Coronary artery (tissue), 2 donors: ENCODE measurements around the gene BLOC1S4.
A peak's percentile ranks its signal among the peaks of the same experiment; 100 is the strongest.
"Not testable (repeated sequence)": the region's sequence is repeated elsewhere in the genome, so short reads cannot be mapped to it uniquely, and the experiment has no call there.

ENCODE experiments used
- DNase-seq: peaks from one replicate; pipeline ENCODE4 v3.0.0-alpha.2; 2017; ENCODE audit warnings: low spot score
- H3K27ac ChIP-seq, 2 donors: fragments of 200-600 bp; sonication (generic); one replicate each; pipeline ENCODE4 v1.5.1; 2016 to 2019
- H3K4me3 ChIP-seq: fragments of 200-600 bp; sonication (generic); 2 replicates; pipeline ENCODE4 v1.5.1; 2016; ENCODE audit warnings: mild to moderate bottlenecking, moderate library complexity
- CTCF ChIP-seq: fragments of 200-600 bp; sonication (generic); IDR thresholded peaks from one replicate; pipeline ENCODE4 v1.5.1; 2019; ENCODE audit warnings: antibody characterized with exemption

Gene BLOC1S4, protein sequence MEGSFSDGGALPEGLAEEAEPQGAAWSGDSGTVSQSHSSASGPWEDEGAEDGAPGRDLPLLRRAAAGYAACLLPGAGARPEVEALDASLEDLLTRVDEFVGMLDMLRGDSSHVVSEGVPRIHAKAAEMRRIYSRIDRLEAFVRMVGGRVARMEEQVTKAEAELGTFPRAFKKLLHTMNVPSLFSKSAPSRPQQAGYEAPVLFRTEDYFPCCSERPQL

GRCh38 chr4:6716018-6716911 is at the start of gene BLOC1S4:
Gene BLOC1S4 (plus strand): TSS chr4:6716174. CDS start chr4:6716210, 36 bp downstream.
- H3K27ac ChIP-seq = peak within 1 kb of the TSS; percentile 68 to 98
- peak within 1 kb of the TSS; percentile 94 for H3K4me3 ChIP-seq
- DNase-seq = peak; percentile 90
- TF ChIP-seq CTCF = no peak

DNA sequence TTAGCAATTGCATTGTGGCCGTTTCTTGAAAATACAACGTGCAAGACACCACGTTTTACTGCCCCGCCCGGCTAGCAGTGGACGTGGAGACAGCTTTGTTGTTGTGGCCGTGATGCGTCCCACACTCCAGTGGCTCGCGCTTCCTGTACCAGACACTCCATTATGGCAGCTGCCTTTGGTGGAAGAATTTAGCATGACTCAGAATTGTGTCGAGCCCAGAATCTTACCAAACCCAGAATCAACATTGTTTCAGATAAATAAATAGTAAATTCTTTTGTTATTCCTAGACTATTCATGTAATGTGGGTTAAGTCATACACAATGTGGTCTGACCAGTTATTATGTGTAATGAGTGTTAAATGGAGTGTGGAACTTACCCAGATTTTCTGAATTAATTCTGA is 47.6 kb upstream of the BLOC1S4 start:
- no peak for TF ChIP-seq CTCF
- no peak overlapping the region for H3K4me3 ChIP-seq
- no peak overlapping the region for H3K27ac ChIP-seq
- no peak for DNase-seq

- H3K27ac ChIP-seq = no peak overlapping the region
- no peak for DNase-seq
- no peak for TF ChIP-seq CTCF
Observed at GRCh38 chr4:6671648-6672047, 44.3 kb upstream of the BLOC1S4 start.

DNA sequence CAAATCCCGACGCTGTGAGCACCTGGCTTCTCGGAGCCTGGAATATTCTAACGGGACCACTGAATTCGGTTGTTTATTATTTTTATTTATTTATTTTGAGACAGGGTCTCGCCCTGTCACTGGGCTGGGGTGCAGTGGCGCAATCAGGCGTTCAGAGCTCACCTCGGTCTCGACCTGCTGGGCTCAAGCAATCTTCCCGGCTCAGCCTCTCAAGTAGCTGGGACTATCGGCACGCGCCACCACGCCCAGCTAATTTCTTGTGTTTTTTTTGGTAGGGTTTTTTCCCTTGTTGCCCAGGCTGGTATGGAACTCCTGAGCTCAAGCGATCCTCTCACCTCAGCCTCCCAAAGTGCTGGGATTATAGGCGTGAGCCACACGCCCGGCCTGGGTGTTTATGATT is 43.8 kb upstream of the BLOC1S4 start:
- TF ChIP-seq CTCF = no peak
- no peak for DNase-seq
- Histone ChIP-seq H3K4me3 (no peak overlapping the region), H3K27ac (no peak overlapping the region)

More at GRCh38 chr4:6671648-6672047, 44.3 kb upstream of the BLOC1S4 start:
- H3K4me3 ChIP-seq = no peak overlapping the region

GRCh38 chr4:6672541-6673190 is 43.3 kb upstream of the BLOC1S4 start:
- H3K4me3 ChIP-seq = peak overlapping the region; percentile 90
- DNase-seq, H3K27ac ChIP-seq: not testable (repeated sequence)

- not testable (repeated sequence) for DNase-seq
- peak overlapping the region; percentile 63 to 88 for H3K27ac ChIP-seq
Observed at GRCh38 chr4:6673191-6673659, 42.7 kb upstream of the BLOC1S4 start.

DNA sequence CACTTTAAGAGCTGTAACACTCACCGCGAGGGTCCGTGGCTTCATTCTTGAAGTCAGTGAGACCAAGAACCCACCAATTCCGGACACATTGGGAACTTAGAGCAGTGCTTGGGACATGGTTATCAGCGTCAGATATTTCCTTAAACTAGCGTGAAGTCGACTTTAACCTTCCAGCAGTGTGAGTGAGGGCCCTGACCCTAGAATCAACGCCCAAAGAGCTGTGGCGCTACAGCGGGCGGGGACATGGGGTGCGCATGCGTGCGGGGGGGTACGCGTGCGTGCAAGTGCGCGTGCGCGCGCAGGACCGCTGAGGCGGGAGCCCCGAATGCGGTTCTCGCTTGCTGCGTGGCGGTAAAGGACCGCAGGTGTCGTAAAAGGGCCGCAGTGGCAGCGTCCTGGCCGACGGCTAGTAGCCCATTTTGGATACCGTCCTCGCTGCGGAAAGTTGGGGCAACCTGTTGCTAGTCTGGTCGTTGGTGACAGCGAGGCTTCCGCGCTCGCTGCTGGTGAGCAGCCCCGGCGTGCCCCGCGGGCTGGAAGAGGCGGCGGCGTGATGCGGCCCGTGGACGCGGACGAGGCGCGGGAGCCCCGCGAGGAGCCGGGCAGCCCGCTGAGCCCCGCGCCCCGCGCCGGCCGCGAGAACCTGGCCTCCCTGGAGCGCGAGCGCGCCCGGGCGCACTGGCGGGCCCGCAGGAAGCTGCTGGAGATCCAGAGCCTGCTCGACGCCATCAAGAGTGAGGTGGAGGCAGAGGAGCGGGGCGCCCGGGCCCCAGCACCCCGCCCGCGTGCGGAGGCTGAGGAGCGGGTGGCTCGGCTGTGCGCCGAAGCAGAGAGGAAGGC is 42.1 kb upstream of the BLOC1S4 start:
- peak; percentile 95 for DNase-seq
- peak overlapping the region; percentile 90 for H3K4me3 ChIP-seq
- peak overlapping the region; percentile 63 to 88 for H3K27ac ChIP-seq
- TF ChIP-seq CTCF = no peak

More at GRCh38 chr4:6673191-6673659, 42.7 kb upstream of the BLOC1S4 start:
- H3K4me3 ChIP-seq = peak overlapping the region; percentile 90
